B cell (primary cell): Measurements from ENCODE around the gene ZNF780A. TPM values are rescaled to one million over a fixed set of nuclear protein-coding genes. Genes with fewer than 3 reads are reported as not detected.

Source experiments
- ATAC-seq: fragments of 200-7000 bp; cut with Tn5 transposase; one replicate; pipeline ENCODE4 v1.10.0; 2021; ENCODE audit warnings: low read depth, mild to moderate bottlenecking, moderate number of reproducible peaks, moderate library complexity
- CTCF ChIA-PET: fragments of 350-600 bp; sonication (Branson Sonifier 250); formaldehyde crosslinking; loops from one replicate; lab custom pipeline; 2021; ENCODE audit warnings: antibody characterized with exemption, inconsistent platforms; lab: Charles Lee
- POLR2A ChIA-PET: fragments of 350-600 bp; sonication (Branson Sonifier 250); formaldehyde crosslinking; loops from one replicate; lab custom pipeline; 2021; ENCODE audit warnings: antibody characterized with exemption; lab: Charles Lee
- DNase-seq: peaks from one replicate; pipeline ENCODE4 v3.0.0; 2013
- H2AFZ ChIP-seq: 2 replicates; pipeline ENCODE4 v1.6.1; 2012; ENCODE audit warnings: mild to moderate bottlenecking, low read depth, low read length; ENCODE audit not compliant: insufficient read depth, poor library complexity, severe bottlenecking
- H3K27ac ChIP-seq, 2 donors: 1 replicate in 1 of 2; 2 replicates in 1 of 2; pipeline ENCODE4 v1.5.1; 2012 to 2013; ENCODE audit warnings: low read length in 2 of 2, mild to moderate bottlenecking in 2 of 2, moderate library complexity in 1 of 2
- H3K27me3 ChIP-seq, 4 experiments: fragments of 200-600 bp in 1 of 4; sonication (generic) in 1 of 4; replicated peaks in 1 of 4; 1 replicate in 2 of 4; 2 replicates in 2 of 4; pipeline versions ENCODE4 v1.6.1 to v1.7.0; 2013 to 2016; ENCODE audit warnings: low read length in 3 of 4, mild to moderate bottlenecking in 2 of 4, mixed read lengths in 1 of 4, moderate library complexity in 1 of 4; ENCODE audit not compliant: insufficient read depth in 4 of 4, control insufficient read depth in 3 of 4; ENCODE audit errors: control extremely low read depth in 1 of 4
- H3K36me3 ChIP-seq, 2 experiments: replicated peaks in 1 of 2; 1 replicate in 1 of 2; 2 replicates in 1 of 2; pipeline versions ENCODE4 v1.6.1 to v1.7.1; 2013; ENCODE audit warnings: low read length in 1 of 2; ENCODE audit not compliant: insufficient read depth in 2 of 2, control insufficient read depth in 1 of 2; ENCODE audit errors: control extremely low read depth in 1 of 2, extremely low read depth in 1 of 2
- H3K4me1 ChIP-seq, 2 donors: fragments of 200-600 bp in 1 of 2; sonication (generic) in 1 of 2; 1 replicate in 1 of 2; 2 replicates in 1 of 2; pipeline versions ENCODE4 v1.5.1 to v1.6.1; 2013 to 2017; ENCODE audit warnings: low read length in 2 of 2; ENCODE audit not compliant: control insufficient read depth in 2 of 2, insufficient read depth in 2 of 2
- H3K4me2 ChIP-seq: replicated peaks from 2 replicates; pipeline ENCODE3; 2012; ENCODE audit warnings: mild to moderate bottlenecking, low read depth, low read length; ENCODE audit not compliant: poor library complexity, severe bottlenecking
- H3K4me3 ChIP-seq, 5 experiments: fragments of 200-600 bp in 1 of 5; sonication (generic) in 1 of 5; 1 replicate in 3 of 5; 2 replicates in 2 of 5; pipeline versions ENCODE4 v1.5.1 to v1.7.0; 2011 to 2016; ENCODE audit warnings: low read length in 4 of 5, mild to moderate bottlenecking in 4 of 5, low read depth in 2 of 5, control low read depth in 1 of 5, moderate library complexity in 1 of 5; ENCODE audit not compliant: insufficient read depth in 1 of 5; ENCODE audit errors: control extremely low read depth in 1 of 5, extremely low read depth in 1 of 5
- H3K79me2 ChIP-seq: fragments of 200-600 bp; sonication (generic); one replicate; pipeline ENCODE4 v1.6.0; 2016; ENCODE audit warnings: low read length; ENCODE audit not compliant: control insufficient read depth, insufficient read depth
- H3K9ac ChIP-seq: fragments of 200-600 bp; sonication (generic); 2 replicates; pipeline ENCODE4 v1.6.1; 2017; ENCODE audit warnings: mild to moderate bottlenecking, low read length, moderate library complexity
- H3K9me3 ChIP-seq, 3 donors: one replicate each; pipeline versions ENCODE4 v1.6.1 to v1.7.1; 2013; ENCODE audit warnings: low read length in 2 of 3; ENCODE audit not compliant: control insufficient read depth in 2 of 3, insufficient read depth in 1 of 3; ENCODE audit errors: control extremely low read depth in 1 of 3
- H4K20me1 ChIP-seq: 2 replicates; pipeline ENCODE4 v1.6.0; 2012; ENCODE audit warnings: mild to moderate bottlenecking, low read length; ENCODE audit not compliant: insufficient read depth, control insufficient read depth, poor library complexity, severe bottlenecking
- H3K27ac Mint-ChIP-seq: one replicate; pipeline ENCODE4 v1.8.0; 2021; ENCODE audit warnings: mixed read lengths
- H3K27me3 Mint-ChIP-seq: one replicate; pipeline ENCODE4 v1.8.0; 2021; ENCODE audit warnings: mixed read lengths
- H3K4me1 Mint-ChIP-seq: one replicate; pipeline ENCODE4 v1.8.0; 2021; ENCODE audit warnings: mixed read lengths
- H3K4me3 Mint-ChIP-seq: one replicate; pipeline ENCODE4 v1.8.0; 2021; ENCODE audit warnings: mixed read lengths
- H3K9me3 Mint-ChIP-seq: one replicate; pipeline ENCODE4 v1.8.0; 2022; ENCODE audit warnings: mixed read lengths; ENCODE audit not compliant: insufficient read depth
- EZH2 ChIP-seq: IDR thresholded peaks from 2 replicates; pipeline ENCODE4 v1.6.1; 2012; ENCODE audit warnings: borderline replicate concordance, low read depth, mild to moderate bottlenecking, moderate library complexity, low read length; ENCODE audit not compliant: insufficient read depth, poor library complexity, severe bottlenecking
- WGBS: methylation state at CpG from one replicate; pipeline ENCODE4 v1.1.5; 2013; ENCODE audit warnings: missing lambda C conversion rate; ENCODE audit not compliant: insufficient coverage; 5-methylcytosine and 5-hydroxymethylcytosine counted together
- intact Hi-C: fragments of 100-400 bp; cut with micrococcal nuclease; formaldehyde crosslinking; loops from one replicate; pipeline ENCODE4 v1.10.0; 2022
- polyA minus RNA-seq: library from RNA; depleted of rRNA, polyadenylated mRNA; stranded (reverse); fragments of >200 nt; gene quantifications from 2 replicates; pipeline ENCODE4 v1.2.3, GENCODE V29; 2012
- polyA plus RNA-seq: library from polyadenylated mRNA; depleted of rRNA; stranded (reverse); fragments of >200 nt; gene quantifications from 2 replicates; pipeline ENCODE4 v1.2.3, GENCODE V29; 2012
- total RNA-seq, 2 donors: library from RNA; stranded (reverse); fragments of 120-200 nt in 1 of 2; gene quantifications; 1 replicate in 1 of 2; 2 replicates in 1 of 2; pipeline versions ENCODE4 v1.2.3 to v1.2.4, GENCODE V29; 2013 to 2022
- TF ChIP-seq, protein P1 (sequence below): fragments of 200-600 bp; IDR thresholded peaks from one replicate; pipeline ENCODE4 v1.8.0; 2022; ENCODE audit warnings: antibody characterized with exemption, mild to moderate bottlenecking

The ZNF780A gene
- total RNA-seq, result 32.3 and 32.8 TPM in 2 replicates
- total RNA-seq (2013), result 29.4 TPM
- polyA plus RNA-seq, result 8.4 and 9.2 TPM in 2 replicates
- polyA minus RNA-seq, result 4.9 and 13.5 TPM in 2 replicates

DNA sequence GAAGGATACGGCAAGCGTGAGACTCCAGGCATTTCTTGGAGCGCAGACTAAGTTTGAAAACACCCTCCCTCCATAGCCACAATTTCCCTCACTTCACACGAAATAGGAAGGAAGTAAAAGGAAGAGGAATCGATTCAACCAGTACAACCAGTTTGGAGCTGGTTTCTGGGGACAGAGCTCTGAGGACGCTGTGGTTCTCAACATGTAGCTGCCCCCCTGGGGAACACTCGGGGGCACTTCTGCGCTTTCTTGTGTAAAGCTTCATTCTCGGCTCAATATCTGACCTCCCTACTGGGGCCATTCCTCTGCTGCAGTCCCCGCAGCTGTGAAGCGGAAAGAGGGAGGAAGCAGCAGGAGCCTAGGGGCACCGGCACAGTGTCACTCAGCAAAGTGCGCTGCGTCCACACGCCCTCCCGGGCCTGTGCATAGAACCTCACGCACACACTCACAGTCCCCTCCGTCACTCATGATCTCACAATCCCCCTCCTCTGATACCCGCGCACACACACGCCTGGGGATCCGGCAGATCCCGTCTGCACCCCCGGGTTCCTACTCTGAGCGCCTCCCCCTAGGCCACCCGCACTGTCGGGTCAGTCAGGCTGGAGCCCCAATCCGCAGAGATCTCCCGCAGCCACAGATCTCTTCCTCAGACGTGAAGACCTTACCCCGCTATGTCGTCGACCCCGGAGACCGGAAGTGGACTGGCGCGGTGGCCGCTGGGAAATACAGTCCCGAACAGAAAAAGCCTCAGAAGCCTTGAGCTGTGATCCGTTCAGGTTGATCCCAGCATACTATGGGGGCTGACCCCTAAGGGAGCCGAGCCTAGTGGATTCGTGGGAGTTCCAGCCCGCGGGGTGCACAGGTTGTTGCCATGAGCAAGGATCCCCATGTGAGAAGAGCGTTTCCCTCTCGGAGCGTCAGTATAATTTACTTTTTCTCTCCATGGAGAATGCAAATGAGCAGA lies at the start of gene ZNF780A:
TSS of gene ZNF780A (minus strand) at position 703 of the 964 bp plus-strand sequence. CDS start 6,190 bp downstream, outside the sequence.
- Histone ChIP-seq H3K36me3 (peaks cover 3 to 4% of the 10 kb centered on the region in 2 experiments), H4K20me1 (no peaks in the 10 kb centered on the region), H3K9me3 (peaks cover 0 to 7% (median 0%) of the 10 kb centered on the region in 3 donors), H3K79me2 (peaks cover 26% of the 10 kb centered on the region), H3K4me2 (peak within 1 kb of the TSS; percentile 76), H3K27ac (peak within 1 kb of the TSS; percentile 79 to 86), H3K27me3 (peaks cover 0 to 7% (median 4%) of the 10 kb centered on the region in 4 experiments), H3K9ac (peak within 1 kb of the TSS; percentile 80), H3K4me3 (peak within 1 kb of the TSS; percentile 85 to 94 (median 88)), H3K4me1 (peaks cover 12 to 16% of the 10 kb centered on the region in 2 donors), H2AFZ (peak within 1 kb of the TSS; percentile 95)
- H3K9me3 Mint-ChIP-seq, result peaks cover 3% of the 10 kb centered on the region
- 0% methylated on average over 35 of the region's 47 CpGs for WGBS
- peaks cover 21% of the 10 kb centered on the region for H3K27me3 Mint-ChIP-seq
- DNase-seq, result peak; percentile 75
- H3K4me1 Mint-ChIP-seq, result peaks cover 37% of the 10 kb centered on the region
- peak within 1 kb of the TSS; percentile 99 for H3K27ac Mint-ChIP-seq
- peak; percentile 88 for ATAC-seq
- CTCF ChIA-PET, result interaction anchor here (0.5 to 2.2 kb wide), 4 partner anchors 11 to 466 kb away, joined by 3 to 5 read pairs (median 4); partner anchors contain the start of genes ZNF546 and ZNF780B
- intact Hi-C loops, result loop anchor here (1.0 to 5.0 kb wide), 3 partner anchors 34 to 119 kb away; partner anchors contain the start of genes PSMC4, ZNF546 and ZNF780B
- TF ChIP-seq, protein P1, sequence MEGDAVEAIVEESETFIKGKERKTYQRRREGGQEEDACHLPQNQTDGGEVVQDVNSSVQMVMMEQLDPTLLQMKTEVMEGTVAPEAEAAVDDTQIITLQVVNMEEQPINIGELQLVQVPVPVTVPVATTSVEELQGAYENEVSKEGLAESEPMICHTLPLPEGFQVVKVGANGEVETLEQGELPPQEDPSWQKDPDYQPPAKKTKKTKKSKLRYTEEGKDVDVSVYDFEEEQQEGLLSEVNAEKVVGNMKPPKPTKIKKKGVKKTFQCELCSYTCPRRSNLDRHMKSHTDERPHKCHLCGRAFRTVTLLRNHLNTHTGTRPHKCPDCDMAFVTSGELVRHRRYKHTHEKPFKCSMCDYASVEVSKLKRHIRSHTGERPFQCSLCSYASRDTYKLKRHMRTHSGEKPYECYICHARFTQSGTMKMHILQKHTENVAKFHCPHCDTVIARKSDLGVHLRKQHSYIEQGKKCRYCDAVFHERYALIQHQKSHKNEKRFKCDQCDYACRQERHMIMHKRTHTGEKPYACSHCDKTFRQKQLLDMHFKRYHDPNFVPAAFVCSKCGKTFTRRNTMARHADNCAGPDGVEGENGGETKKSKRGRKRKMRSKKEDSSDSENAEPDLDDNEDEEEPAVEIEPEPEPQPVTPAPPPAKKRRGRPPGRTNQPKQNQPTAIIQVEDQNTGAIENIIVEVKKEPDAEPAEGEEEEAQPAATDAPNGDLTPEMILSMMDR, result no peak
- no peak for TF ChIP-seq EZH2
- peak within 1 kb of the TSS; percentile 99 for H3K4me3 Mint-ChIP-seq
- POLR2A ChIA-PET, result no interaction called here
